Dendritic cell treated with granulocyte-macrophage colony-stimulating factor and Interleukin-4, amounts not matched to agents 40 ng/mL and 50 ng/mL, for 4 days (primary cell): ENCODE measurements around the gene CHI3L1.
A peak's percentile ranks its signal among the peaks of the same experiment; 100 is the strongest.

ENCODE experiments used
- H3K27ac Mint-ChIP-seq: one replicate; pipeline ENCODE4 v1.8.0; 2022; ENCODE audit warnings: mild to moderate bottlenecking, mixed read lengths
- H3K27me3 Mint-ChIP-seq: one replicate; pipeline ENCODE4 v1.8.0; 2022; ENCODE audit warnings: mild to moderate bottlenecking, mixed read lengths
- H3K36me3 Mint-ChIP-seq: one replicate; pipeline ENCODE4 v1.8.0; 2022; ENCODE audit warnings: low read depth, mixed read lengths
- H3K4me1 Mint-ChIP-seq: one replicate; pipeline ENCODE4 v1.8.0; 2022; ENCODE audit warnings: low read depth, mixed read lengths
- H3K4me3 Mint-ChIP-seq: one replicate; pipeline ENCODE4 v1.8.0; 2022; ENCODE audit warnings: mild to moderate bottlenecking, moderate library complexity, mixed read lengths
- H3K9me3 Mint-ChIP-seq: one replicate; pipeline ENCODE4 v1.8.0; 2022; ENCODE audit warnings: mixed read lengths
- intact Hi-C: fragments of 100-400 bp; cut with micrococcal nuclease; formaldehyde crosslinking; loops from one replicate; pipeline ENCODE4 v1.15.0; 2022

CHI3L1 gene

GRCh38 chr1:203173566-203173965, 12.9 kb downstream of the CHI3L1 start:
- Mint-ChIP-seq H3K36me3 (no peaks in the 10 kb centered on the region), H3K27me3 (peaks cover 59% of the 10 kb centered on the region)

GRCh38 chr1:203173011-203173555, 13.4 kb downstream of the CHI3L1 start:
- Mint-ChIP-seq H3K27me3 (peaks cover 59% of the 10 kb centered on the region), H3K27ac (peak overlapping the region; percentile 19), H3K36me3 (no peaks in the 10 kb centered on the region), H3K9me3 (no peaks in the 10 kb centered on the region), H3K4me1 (peaks cover 45% of the 10 kb centered on the region), H3K4me3 (no peak overlapping the region)
- intact Hi-C loops = loop anchor here (2.0 kb wide), 2 partner anchors 42 to 54 kb away; no protein-coding TSS in a partner anchor

More at GRCh38 chr1:203173566-203173965, 12.9 kb downstream of the CHI3L1 start:
- Mint-ChIP-seq H3K9me3 (no peaks in the 10 kb centered on the region), H3K27ac (no peak overlapping the region), H3K4me3 (no peak overlapping the region), H3K4me1 (peaks cover 49% of the 10 kb centered on the region)
- intact Hi-C loops = loop anchor here (2.0 kb wide), 2 partner anchors 41 to 55 kb away; no protein-coding TSS in a partner anchor

- Mint-ChIP-seq H3K36me3 (no peaks in the 10 kb centered on the region), H3K27me3 (peaks cover 59% of the 10 kb centered on the region), H3K4me3 (no peak overlapping the region), H3K9me3 (no peaks in the 10 kb centered on the region), H3K4me1 (peaks cover 43% of the 10 kb centered on the region), H3K27ac (peak overlapping the region; percentile 19)
- intact Hi-C loops = loop anchor here (1.0 to 2.0 kb wide), 3 partner anchors 42 to 133 kb away; no protein-coding TSS in a partner anchor
These were observed 14.1 kb downstream of the CHI3L1 start for GRCh38 chr1:203172184-203173010.

GRCh38 chr1:203171341-203172183, 14.9 kb downstream of the CHI3L1 start:
- intact Hi-C loops = loop anchor here (1.0 to 2.0 kb wide), 3 partner anchors 43 to 132 kb away; no protein-coding TSS in a partner anchor
- Mint-ChIP-seq H3K27me3 (peaks cover 59% of the 10 kb centered on the region), H3K36me3 (no peaks in the 10 kb centered on the region), H3K27ac (no peak overlapping the region), H3K9me3 (no peaks in the 10 kb centered on the region), H3K4me1 (peaks cover 41% of the 10 kb centered on the region), H3K4me3 (no peak overlapping the region)

GRCh38 chr1:203170625-203171330, 15.7 kb downstream of the CHI3L1 start:
- H3K4me1 Mint-ChIP-seq = peaks cover 36% of the 10 kb centered on the region
- intact Hi-C loops = no loop called here

GRCh38 chr1:203169770-203170520, 16.6 kb downstream of the CHI3L1 start:
- H3K9me3 Mint-ChIP-seq = no peaks in the 10 kb centered on the region

More at GRCh38 chr1:203170625-203171330, 15.7 kb downstream of the CHI3L1 start:
- Mint-ChIP-seq H3K4me3 (no peak overlapping the region), H3K36me3 (no peaks in the 10 kb centered on the region), H3K27ac (no peak overlapping the region), H3K9me3 (no peaks in the 10 kb centered on the region), H3K27me3 (peaks cover 59% of the 10 kb centered on the region)

GRCh38 chr1:203168991-203169390, 17.5 kb downstream of the CHI3L1 start:
- Mint-ChIP-seq H3K9me3 (no peaks in the 10 kb centered on the region), H3K27me3 (peaks cover 64% of the 10 kb centered on the region), H3K4me1 (peaks cover 36% of the 10 kb centered on the region), H3K4me3 (no peak overlapping the region), H3K36me3 (no peaks in the 10 kb centered on the region), H3K27ac (no peak overlapping the region)
- intact Hi-C loops = no loop called here

More at GRCh38 chr1:203169770-203170520, 16.6 kb downstream of the CHI3L1 start:
- Mint-ChIP-seq H3K27me3 (peaks cover 62% of the 10 kb centered on the region), H3K4me1 (peaks cover 33% of the 10 kb centered on the region), H3K27ac (no peak overlapping the region), H3K4me3 (no peak overlapping the region), H3K36me3 (no peaks in the 10 kb centered on the region)
- intact Hi-C loops = no loop called here

GRCh38 chr1:203168256-203168786, 18.2 kb downstream of the CHI3L1 start:
- no peak overlapping the region for H3K4me3 Mint-ChIP-seq
- no peaks in the 10 kb centered on the region for H3K9me3 Mint-ChIP-seq
- intact Hi-C loops = no loop called here
- no peaks in the 10 kb centered on the region for H3K36me3 Mint-ChIP-seq
- peaks cover 63% of the 10 kb centered on the region for H3K27me3 Mint-ChIP-seq
- peaks cover 43% of the 10 kb centered on the region for H3K4me1 Mint-ChIP-seq
- no peak overlapping the region for H3K27ac Mint-ChIP-seq

GRCh38 chr1:203167913-203168200, 18.6 kb downstream of the CHI3L1 start:
- Mint-ChIP-seq H3K27me3 (peaks cover 63% of the 10 kb centered on the region), H3K9me3 (no peaks in the 10 kb centered on the region), H3K27ac (no peak overlapping the region), H3K36me3 (no peaks in the 10 kb centered on the region), H3K4me1 (peaks cover 43% of the 10 kb centered on the region), H3K4me3 (no peak overlapping the region)
- intact Hi-C loops = no loop called here

- Mint-ChIP-seq H3K4me1 (peaks cover 43% of the 10 kb centered on the region), H3K27ac (no peak overlapping the region), H3K27me3 (peaks cover 64% of the 10 kb centered on the region), H3K9me3 (no peaks in the 10 kb centered on the region), H3K4me3 (no peak overlapping the region), H3K36me3 (no peaks in the 10 kb centered on the region)
- intact Hi-C loops = no loop called here
These were observed 19.2 kb downstream of the CHI3L1 start for GRCh38 chr1:203167026-203167912.

GRCh38 chr1:203166192-203166940, 20.1 kb downstream of the CHI3L1 start:
- H3K27me3 Mint-ChIP-seq = peaks cover 63% of the 10 kb centered on the region
- H3K27ac Mint-ChIP-seq = peak overlapping the region; percentile 6
- H3K4me3 Mint-ChIP-seq = no peak overlapping the region
- H3K4me1 Mint-ChIP-seq = peaks cover 48% of the 10 kb centered on the region
- no peaks in the 10 kb centered on the region for H3K36me3 Mint-ChIP-seq
- no peaks in the 10 kb centered on the region for H3K9me3 Mint-ChIP-seq
- intact Hi-C loops = no loop called here
